ENCODE results near the gene CHRNA7.

CHRNA7 gene

GRCh38 chr15:32029862-32030781, at the start of gene CHRNA7:
Gene CHRNA7 (plus strand): TSS chr15:32030515. CDS start chr15:32030595, 80 bp downstream.
- DNase-seq: peak; percentile 38

- DNase-seq: no peak
Measured at GRCh38 chr15:31985607-31986006, 44.7 kb upstream of the CHRNA7 start.

- no peak for DNase-seq
Measured at GRCh38 chr15:31993062-31993461, 37.3 kb upstream of the CHRNA7 start.

- no peak for DNase-seq
Measured at GRCh38 chr15:31997711-31998110, 32.6 kb upstream of the CHRNA7 start.

GRCh38 chr15:32003558-32003957, 26.8 kb upstream of the CHRNA7 start:
- DNase-seq: no peak

GRCh38 chr15:32004249-32004648, 26.1 kb upstream of the CHRNA7 start:
- DNase-seq: no peak

GRCh38 chr15:32007355-32007960, 22.9 kb upstream of the CHRNA7 start:
- DNase-seq: no peak

GRCh38 chr15:32014953-32015352, 15.4 kb upstream of the CHRNA7 start:
- no peak for DNase-seq

- no peak for DNase-seq
Measured at GRCh38 chr15:32020156-32020555, 10.2 kb upstream of the CHRNA7 start.

GRCh38 chr15:32028921-32029320, 1.4 kb upstream of the CHRNA7 start:
- no peak for DNase-seq

- peak; percentile 27 for DNase-seq
Measured at GRCh38 chr15:32029409-32029861, 880 bp upstream of the CHRNA7 start.

- DNase-seq: no peak
Measured at GRCh38 chr15:32030795-32031194, 480 bp downstream of the CHRNA7 start.

- DNase-seq: no peak
Measured at GRCh38 chr15:32033186-32033890, 3.0 kb downstream of the CHRNA7 start.

GRCh38 chr15:32034106-32034505, 3.8 kb downstream of the CHRNA7 start:
- no peak for DNase-seq

GRCh38 chr15:32035285-32035684, 5.0 kb downstream of the CHRNA7 start:
- no peak for DNase-seq

GRCh38 chr15:32036971-32037370, 6.7 kb downstream of the CHRNA7 start:
- DNase-seq: no peak

- DNase-seq: no peak
Measured at GRCh38 chr15:32041294-32041693, 11.0 kb downstream of the CHRNA7 start.

GRCh38 chr15:32042269-32042972, 12.1 kb downstream of the CHRNA7 start:
- no peak for DNase-seq

GRCh38 chr15:32053719-32054118, 23.4 kb downstream of the CHRNA7 start:
- no peak for DNase-seq

GRCh38 chr15:32057876-32058425, 27.6 kb downstream of the CHRNA7 start:
- no peak for DNase-seq

GRCh38 chr15:32060706-32061105, 30.4 kb downstream of the CHRNA7 start:
- DNase-seq: no peak

GRCh38 chr15:32067115-32067514, 36.8 kb downstream of the CHRNA7 start:
- DNase-seq: no peak

Data from stimulated activated CD8-positive, alpha-beta memory T cell treated with anti-CD3 and anti-CD28 coated beads, Interleukin-4, amount 100 ng/mL, for 48 hours (primary cell).